NCI-H2081 treated with DMSO at 0.1 percent for 48 hours (cell line): Measurements from ENCODE around the gene ASPG.

ENCODE experiments used
- DNase-seq: peaks from one replicate; lab custom pipeline; 2025; lab: John Stamatoyannopoulos, UW

Gene ASPG

GRCh38 chr14:104085032-104085888 lies at the start of gene ASPG:
ASPG (plus strand) TSS chr14:104085700; CDS start chr14:104085771, 71 bp downstream.
- DNase-seq, result no peak

GRCh38 chr14:104036212-104036611 lies 49.3 kb upstream of the ASPG start:
- DNase-seq, result no peak

- DNase-seq, result no peak
Observed at GRCh38 chr14:104037074-104037473, 48.4 kb upstream of the ASPG start.

GRCh38 chr14:104037903-104038302 lies 47.6 kb upstream of the ASPG start:
- DNase-seq, result no peak

GRCh38 chr14:104039214-104039613 lies 46.3 kb upstream of the ASPG start:
- DNase-seq, result no peak

GRCh38 chr14:104040539-104040938 lies 45.0 kb upstream of the ASPG start:
- DNase-seq, result no peak

- DNase-seq, result no peak
Observed at GRCh38 chr14:104041430-104042104, 43.9 kb upstream of the ASPG start.

GRCh38 chr14:104044016-104044415 lies 41.5 kb upstream of the ASPG start:
- no peak for DNase-seq

GRCh38 chr14:104047761-104048160 lies 37.7 kb upstream of the ASPG start:
- no peak for DNase-seq

- DNase-seq, result no peak
Observed at GRCh38 chr14:104048758-104049507, 36.6 kb upstream of the ASPG start.

- no peak for DNase-seq
Observed at GRCh38 chr14:104049576-104050240, 35.8 kb upstream of the ASPG start.

- DNase-seq, result no peak
Observed at GRCh38 chr14:104051092-104051813, 34.2 kb upstream of the ASPG start.

- no peak for DNase-seq
Observed at GRCh38 chr14:104054222-104054905, 31.1 kb upstream of the ASPG start.

- DNase-seq, result no peak
Observed at GRCh38 chr14:104062281-104062680, 23.2 kb upstream of the ASPG start.

GRCh38 chr14:104064003-104064402 lies 21.5 kb upstream of the ASPG start:
- no peak for DNase-seq

- DNase-seq, result no peak
Observed at GRCh38 chr14:104066279-104066678, 19.2 kb upstream of the ASPG start.

GRCh38 chr14:104066719-104067295 lies 18.7 kb upstream of the ASPG start:
- DNase-seq, result no peak

GRCh38 chr14:104069541-104069940 lies 16.0 kb upstream of the ASPG start:
- DNase-seq, result no peak

- DNase-seq, result no peak
Observed at GRCh38 chr14:104072586-104072985, 12.9 kb upstream of the ASPG start.

GRCh38 chr14:104073764-104074163 lies 11.7 kb upstream of the ASPG start:
- no peak for DNase-seq
